HepG2 (cell line): ENCODE data around the gene PTPN2.

Experiments
- CTCF ChIP-seq: sonication (generic); formaldehyde crosslinking; IDR thresholded peaks from 2 replicates; pipeline ENCODE4 v1.5.0; 2020; ENCODE audit warnings: mild to moderate bottlenecking, missing genetic modification reagents, moderate library complexity
- ESRRA ChIP-seq: sonication (generic); formaldehyde crosslinking; IDR thresholded peaks from 2 replicates; pipeline ENCODE4 v1.5.1; 2020; ENCODE audit warnings: mild to moderate bottlenecking, low read depth, missing genetic modification reagents
- KAT7 ChIP-seq: IDR thresholded peaks from 2 replicates; pipeline ENCODE4 v1.6.1; 2018; ENCODE audit warnings: borderline replicate concordance, missing compliant biosample characterization
- PAWR ChIP-seq: sonication (generic); formaldehyde crosslinking; IDR thresholded peaks from 2 replicates; pipeline ENCODE4 v1.4.0; 2020; ENCODE audit warnings: missing genetic modification reagents, mild to moderate bottlenecking, borderline replicate concordance
- PHB2 ChIP-seq: fragments of 450-650 bp; IDR thresholded peaks from 2 replicates; pipeline ENCODE4 v1.6.1; 2018; ENCODE audit not compliant: partially characterized antibody
- POLR2G ChIP-seq: fragments of 200-400 bp; formaldehyde crosslinking; IDR thresholded peaks from 2 replicates; pipeline ENCODE4 v1.6.1; 2018; ENCODE audit warnings: mild to moderate bottlenecking, low read depth, low read length, moderate library complexity
- RXRB ChIP-seq: IDR thresholded peaks from 2 replicates; pipeline ENCODE4 v1.6.1; 2016; ENCODE audit warnings: borderline replicate concordance, missing genetic modification reagents, missing compliant biosample characterization
- ZFY ChIP-seq: sonication (generic); formaldehyde crosslinking; IDR thresholded peaks from 2 replicates; pipeline ENCODE4 v1.4.0; 2020; ENCODE audit warnings: missing genetic modification reagents

GRCh38 chr18:12767580-12768155 lies 116.4 kb downstream of the PTPN2 start:
- no peak for TF ChIP-seq ESRRA (CRISPR knock-in tag)
- no peak for TF ChIP-seq POLR2G
- TF ChIP-seq RXRB (CRISPR knock-in tag) = no peak
- no peak for TF ChIP-seq CTCF (CRISPR knock-in tag)
- TF ChIP-seq PAWR (CRISPR knock-in tag) = no peak
- no peak for TF ChIP-seq KAT7 (CRISPR knock-in tag)
- TF ChIP-seq PHB2 = no peak
- no peak for TF ChIP-seq ZFY (CRISPR knock-in tag)
